Mesenchymal stem cell (in vitro differentiated cells and primary cell): ENCODE data around the gene CD163L1.

Experiments used
- DNase-seq: peaks from one replicate; pipeline ENCODE4 v3.0.0-alpha.2; 2013
- H2AFZ ChIP-seq: one replicate; pipeline ENCODE4 v1.6.1; 2013; ENCODE audit warnings: low read depth, mild to moderate bottlenecking, control low read depth, inconsistent platforms, low read length, moderate library complexity
- H2AK5ac ChIP-seq: 2 replicates; pipeline ENCODE4 v1.6.1; 2013; ENCODE audit warnings: low read length, moderate library complexity, mild to moderate bottlenecking, inconsistent platforms; ENCODE audit not compliant: severe bottlenecking
- H2BK120ac ChIP-seq: one replicate; pipeline ENCODE4 v1.6.1; 2013; ENCODE audit warnings: low read depth, mild to moderate bottlenecking, inconsistent platforms, low read length, moderate library complexity
- H2BK12ac ChIP-seq, 2 experiments: one replicate each; pipeline ENCODE4 v1.6.1; 2013; ENCODE audit warnings: inconsistent platforms in 2 of 2, low read length in 2 of 2, mild to moderate bottlenecking in 2 of 2, moderate library complexity in 2 of 2, control low read depth in 1 of 2
- H2BK15ac ChIP-seq: one replicate; pipeline ENCODE4 v1.6.1; 2013; ENCODE audit warnings: mild to moderate bottlenecking, low read depth, inconsistent platforms; ENCODE audit not compliant: poor library complexity, severe bottlenecking
- H2BK5ac ChIP-seq: 2 replicates; pipeline ENCODE4 v1.6.1; 2013; ENCODE audit warnings: low read depth, mild to moderate bottlenecking, low read length, control low read depth, inconsistent platforms; ENCODE audit not compliant: poor library complexity, severe bottlenecking
- H3K14ac ChIP-seq, 2 experiments: one replicate each; pipeline ENCODE4 v1.6.1; 2013; ENCODE audit warnings: inconsistent platforms in 2 of 2, low read length in 2 of 2, control low read depth in 1 of 2, mild to moderate bottlenecking in 1 of 2, moderate library complexity in 1 of 2
- H3K18ac ChIP-seq, 2 experiments: one replicate each; pipeline ENCODE4 v1.6.1; 2013; ENCODE audit warnings: inconsistent platforms in 2 of 2, low read length in 2 of 2, control low read depth in 1 of 2, low read depth in 1 of 2, mild to moderate bottlenecking in 1 of 2
- H3K23ac ChIP-seq, 2 experiments: one replicate each; pipeline ENCODE4 v1.6.1; 2013; ENCODE audit warnings: inconsistent platforms in 2 of 2, low read length in 2 of 2, mild to moderate bottlenecking in 2 of 2, moderate library complexity in 2 of 2, control low read depth in 1 of 2
- H3K27ac ChIP-seq: 2 replicates; pipeline ENCODE4 v1.5.1; 2013; ENCODE audit warnings: mild to moderate bottlenecking, moderate library complexity, low read length, control low read depth, inconsistent platforms; ENCODE audit not compliant: poor library complexity, severe bottlenecking
- H3K27me3 ChIP-seq, 2 experiments: 2 replicates each; pipeline versions ENCODE4 v1.6.1 to v1.7.0; 2013; ENCODE audit warnings: low read length in 2 of 2, mild to moderate bottlenecking in 2 of 2, moderate library complexity in 2 of 2, control low read depth in 1 of 2, inconsistent platforms in 1 of 2; ENCODE audit not compliant: control insufficient read depth in 1 of 2, insufficient read depth in 1 of 2
- H3K36me3 ChIP-seq, 2 experiments: 2 replicates each; pipeline versions ENCODE4 v1.6.1 to v1.7.0; 2013; ENCODE audit warnings: low read length in 2 of 2, control low read depth in 1 of 2, inconsistent platforms in 1 of 2, low read depth in 1 of 2, mild to moderate bottlenecking in 1 of 2; ENCODE audit not compliant: insufficient read depth in 2 of 2, control insufficient read depth in 1 of 2
- H3K4ac ChIP-seq, 2 experiments: one replicate each; pipeline ENCODE4 v1.6.1; 2013; ENCODE audit warnings: inconsistent platforms in 2 of 2, low read length in 2 of 2, mild to moderate bottlenecking in 2 of 2, moderate library complexity in 2 of 2, control low read depth in 1 of 2, low read depth in 1 of 2
- H3K4me1 ChIP-seq: 2 replicates; pipeline ENCODE4 v1.6.1; 2013; ENCODE audit warnings: low read depth, low read length, control low read depth; ENCODE audit not compliant: control insufficient read depth, insufficient read depth
- H3K4me2 ChIP-seq: 2 replicates; pipeline ENCODE4 v1.6.1; 2013; ENCODE audit warnings: low read length, mild to moderate bottlenecking, inconsistent platforms; ENCODE audit not compliant: poor library complexity, severe bottlenecking
- H3K4me3 ChIP-seq, 2 experiments: 2 replicates each; pipeline versions ENCODE4 v1.5.1 to v1.7.0; 2013; ENCODE audit warnings: low read length in 2 of 2, mild to moderate bottlenecking in 2 of 2, control low read depth in 1 of 2, low read depth in 1 of 2; ENCODE audit not compliant: insufficient read depth in 1 of 2
- H3K79me1 ChIP-seq: replicated peaks from 2 replicates; pipeline ENCODE4 v1.6.1; 2013; ENCODE audit warnings: mild to moderate bottlenecking, control low read depth, low read length, inconsistent platforms; ENCODE audit not compliant: poor library complexity, severe bottlenecking
- H3K9ac ChIP-seq: 2 replicates; pipeline ENCODE4 v1.7.0; 2013; ENCODE audit warnings: mild to moderate bottlenecking, low read length, moderate library complexity
- H3K9me3 ChIP-seq: 2 replicates; pipeline ENCODE4 v1.7.0; 2013; ENCODE audit warnings: mild to moderate bottlenecking, low read length; ENCODE audit not compliant: control insufficient read depth
- H4K8ac ChIP-seq: one replicate; pipeline ENCODE4 v1.6.1; 2013; ENCODE audit warnings: inconsistent platforms, mild to moderate bottlenecking, low read length, moderate library complexity
- H4K91ac ChIP-seq: one replicate; pipeline ENCODE4 v1.6.1; 2013; ENCODE audit warnings: mild to moderate bottlenecking, low read length, inconsistent platforms
- WGBS: methylation state at CpG from one replicate; pipeline ENCODE4 v1.1.7; 2013; ENCODE audit warnings: mixed read lengths; 5-methylcytosine and 5-hydroxymethylcytosine counted together

The CD163L1 gene

GRCh38 chr12:7310070-7310469, 133.9 kb downstream of the CD163L1 start:
- WGBS, result 81% methylated on average over 3 of the region's 4 CpGs

More at GRCh38 chr12:7310070-7310469, 133.9 kb downstream of the CD163L1 start:
- no peak overlapping the region for H2BK5ac ChIP-seq
- H3K4me3 ChIP-seq, result no peak overlapping the region
- H3K27me3 ChIP-seq, result no peaks in the 10 kb centered on the region
- no peak overlapping the region for H4K91ac ChIP-seq
- H3K18ac ChIP-seq, result no peak overlapping the region
- H2AK5ac ChIP-seq, result no peak overlapping the region
- no peak overlapping the region for H3K4me2 ChIP-seq
- no peak overlapping the region for H2AFZ ChIP-seq
- no peaks in the 10 kb centered on the region for H3K4me1 ChIP-seq
- no peaks in the 10 kb centered on the region for H3K9me3 ChIP-seq
- H3K27ac ChIP-seq, result no peak overlapping the region
- no peak overlapping the region for H2BK12ac ChIP-seq
- no peak overlapping the region for H3K4ac ChIP-seq
- no peaks in the 10 kb centered on the region for H3K79me1 ChIP-seq
- no peak overlapping the region for H2BK120ac ChIP-seq
- H3K23ac ChIP-seq, result no peak overlapping the region
- no peak overlapping the region for H3K14ac ChIP-seq
- no peak overlapping the region for H3K9ac ChIP-seq
- DNase-seq, result no peak
- no peaks in the 10 kb centered on the region for H3K36me3 ChIP-seq
- no peak overlapping the region for H2BK15ac ChIP-seq
- no peak overlapping the region for H4K8ac ChIP-seq
